Neuronal stem cell (in vitro differentiated cells): ENCODE measurements around the gene B3GAT3.

Source experiments
- DNase-seq: peaks from one replicate; pipeline ENCODE4 v3.0.0-alpha.2; 2013; ENCODE audit warnings: low spot score
- H2AFZ ChIP-seq: one replicate; pipeline ENCODE4 v1.6.1; 2013; ENCODE audit warnings: mild to moderate bottlenecking, low read length, inconsistent platforms
- H2AK5ac ChIP-seq: 2 replicates; pipeline ENCODE4 v1.6.1; 2013; ENCODE audit warnings: low read depth, mild to moderate bottlenecking, inconsistent platforms, low read length, moderate library complexity, mixed read lengths
- H2BK120ac ChIP-seq: 2 replicates; pipeline ENCODE4 v1.6.1; 2013; ENCODE audit warnings: low read depth, mild to moderate bottlenecking, inconsistent platforms, low read length, moderate library complexity, mixed read lengths
- H2BK12ac ChIP-seq: one replicate; pipeline ENCODE4 v1.6.1; 2013; ENCODE audit warnings: low read length, inconsistent platforms
- H2BK15ac ChIP-seq: 2 replicates; pipeline ENCODE4 v1.6.1; 2013; ENCODE audit warnings: mild to moderate bottlenecking, low read length, inconsistent platforms, mixed read lengths
- H2BK5ac ChIP-seq: one replicate; pipeline ENCODE4 v1.6.1; 2013; ENCODE audit warnings: inconsistent platforms, mild to moderate bottlenecking, low read length, moderate library complexity
- H3K14ac ChIP-seq: one replicate; pipeline ENCODE4 v1.6.1; 2013; ENCODE audit warnings: low read length, inconsistent platforms
- H3K18ac ChIP-seq: 2 replicates; pipeline ENCODE4 v1.6.1; 2013; ENCODE audit warnings: low read length, inconsistent platforms
- H3K23ac ChIP-seq: 2 replicates; pipeline ENCODE4 v1.6.1; 2013; ENCODE audit warnings: low read depth, mild to moderate bottlenecking, mixed read lengths, low read length, inconsistent platforms; ENCODE audit not compliant: poor library complexity
- H3K27ac ChIP-seq: replicated peaks from 3 replicates; pipeline ENCODE4 v1.5.1; 2013; ENCODE audit warnings: low read length, inconsistent platforms
- H3K27me3 ChIP-seq, 3 experiments: 2 replicates each; pipeline ENCODE4 v1.6.1; 2013; ENCODE audit warnings: low read length in 3 of 3, mild to moderate bottlenecking in 2 of 3, inconsistent platforms in 1 of 3, low read depth in 1 of 3, mixed read lengths in 1 of 3, moderate library complexity in 1 of 3; ENCODE audit not compliant: control insufficient read depth in 3 of 3, insufficient read depth in 3 of 3
- H3K36me3 ChIP-seq, 2 donors: replicated peaks in 1 of 2; 2 replicates each; pipeline ENCODE4 v1.6.1; 2013; ENCODE audit warnings: low read length in 2 of 2; ENCODE audit not compliant: control insufficient read depth in 2 of 2, insufficient read depth in 2 of 2
- H3K4ac ChIP-seq: 2 replicates; pipeline ENCODE4 v1.6.1; 2013; ENCODE audit warnings: inconsistent platforms, mild to moderate bottlenecking, low read length, moderate library complexity
- H3K4me1 ChIP-seq, 2 donors: 1 replicate in 1 of 2; 2 replicates in 1 of 2; pipeline ENCODE4 v1.6.1; 2013; ENCODE audit warnings: low read length in 2 of 2, low read depth in 1 of 2; ENCODE audit not compliant: control insufficient read depth in 2 of 2, insufficient read depth in 1 of 2
- H3K4me2 ChIP-seq: one replicate; pipeline ENCODE4 v1.6.1; 2013; ENCODE audit warnings: mild to moderate bottlenecking, low read length, inconsistent platforms; ENCODE audit not compliant: insufficient read depth, poor library complexity, severe bottlenecking
- H3K4me3 ChIP-seq, 2 donors: 2 replicates each; pipeline ENCODE4 v1.5.1; 2013; ENCODE audit warnings: low read length in 2 of 2, mild to moderate bottlenecking in 2 of 2, inconsistent platforms in 1 of 2, moderate library complexity in 1 of 2
- H3K79me1 ChIP-seq: one replicate; pipeline ENCODE4 v1.6.1; 2013; ENCODE audit warnings: low read depth, mild to moderate bottlenecking, inconsistent platforms, low read length, moderate library complexity
- H3K9ac ChIP-seq: one replicate; pipeline ENCODE4 v1.6.1; 2013; ENCODE audit warnings: mild to moderate bottlenecking, low read depth, low read length, inconsistent platforms; ENCODE audit not compliant: poor library complexity
- H3K9me3 ChIP-seq, 2 donors: replicated peaks in 1 of 2; 2 replicates each; pipeline versions ENCODE3 to v1.6.1; 2013; ENCODE audit warnings: low read length in 2 of 2, mild to moderate bottlenecking in 2 of 2, inconsistent platforms in 1 of 2, low read depth in 1 of 2, mixed read lengths in 1 of 2, moderate library complexity in 1 of 2; ENCODE audit not compliant: control insufficient read depth in 2 of 2, insufficient read depth in 1 of 2
- H4K8ac ChIP-seq: one replicate; pipeline ENCODE4 v1.6.1; 2013; ENCODE audit warnings: low read depth, mild to moderate bottlenecking, inconsistent platforms, low read length, moderate library complexity
- H4K91ac ChIP-seq: one replicate; pipeline ENCODE4 v1.6.1; 2013; ENCODE audit warnings: low read length, low read depth, mild to moderate bottlenecking, inconsistent platforms; ENCODE audit not compliant: poor library complexity
- WGBS, 2 donors: extraction: QIAGEN DNeasy Blood & Tissue Kit; methylation state at CpG; one replicate each; pipeline ENCODE4 v1.1.7; 2013; ENCODE audit warnings: missing lambda C conversion rate in 2 of 2, mixed read lengths in 1 of 2; ENCODE audit not compliant: insufficient read length in 2 of 2, insufficient replicate concordance in 1 of 2; ENCODE audit errors: extremely low coverage in 2 of 2; 5-methylcytosine and 5-hydroxymethylcytosine counted together

B3GAT3 gene

DNA sequence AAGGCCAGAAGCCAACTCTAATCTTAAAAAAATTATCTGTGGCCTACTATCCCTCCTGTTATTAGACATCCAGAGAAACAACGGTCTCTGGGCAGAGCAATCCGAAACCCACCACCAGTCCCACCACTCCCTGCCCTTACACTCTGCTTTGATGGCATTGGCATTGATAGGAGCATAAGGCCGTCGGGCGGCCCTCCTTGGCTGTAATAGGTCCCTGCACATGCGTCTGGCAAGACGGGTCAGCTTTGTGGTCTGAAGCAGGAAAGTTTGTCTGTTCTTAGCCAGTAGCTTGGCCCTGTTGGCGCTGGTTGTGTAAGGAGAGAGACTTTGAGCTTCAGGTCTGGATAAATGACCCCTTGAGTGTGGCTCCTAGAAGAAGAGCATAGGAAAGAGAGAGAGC is 26.7 kb downstream of the B3GAT3 start:
- Histone ChIP-seq H3K4me3 (no peak overlapping the region), H3K9me3 (no peaks in the 10 kb centered on the region), H4K91ac (no peak overlapping the region), H2BK120ac (no peak overlapping the region), H3K4me2 (no peak overlapping the region), H3K36me3 (peaks cover 51 to 76% of the 10 kb centered on the region in 2 donors), H4K8ac (no peak overlapping the region), H3K27ac (no peak overlapping the region), H3K4me1 (peaks cover 11 to 22% of the 10 kb centered on the region in 2 donors), H2AFZ (no peak overlapping the region), H3K9ac (no peak overlapping the region), H3K14ac (no peak overlapping the region), H2BK12ac (no peak overlapping the region), H3K27me3 (no peaks in the 10 kb centered on the region), H3K23ac (no peak overlapping the region), H2BK5ac (no peak overlapping the region), H3K79me1 (no peaks in the 10 kb centered on the region), H2BK15ac (no peak overlapping the region), H2AK5ac (no peak overlapping the region), H3K18ac (no peak overlapping the region), H3K4ac (no peak overlapping the region)
- no CpG with 5 or more reads among the region's 8 CpGs for WGBS, 2 donors
- no peak for DNase-seq

DNA sequence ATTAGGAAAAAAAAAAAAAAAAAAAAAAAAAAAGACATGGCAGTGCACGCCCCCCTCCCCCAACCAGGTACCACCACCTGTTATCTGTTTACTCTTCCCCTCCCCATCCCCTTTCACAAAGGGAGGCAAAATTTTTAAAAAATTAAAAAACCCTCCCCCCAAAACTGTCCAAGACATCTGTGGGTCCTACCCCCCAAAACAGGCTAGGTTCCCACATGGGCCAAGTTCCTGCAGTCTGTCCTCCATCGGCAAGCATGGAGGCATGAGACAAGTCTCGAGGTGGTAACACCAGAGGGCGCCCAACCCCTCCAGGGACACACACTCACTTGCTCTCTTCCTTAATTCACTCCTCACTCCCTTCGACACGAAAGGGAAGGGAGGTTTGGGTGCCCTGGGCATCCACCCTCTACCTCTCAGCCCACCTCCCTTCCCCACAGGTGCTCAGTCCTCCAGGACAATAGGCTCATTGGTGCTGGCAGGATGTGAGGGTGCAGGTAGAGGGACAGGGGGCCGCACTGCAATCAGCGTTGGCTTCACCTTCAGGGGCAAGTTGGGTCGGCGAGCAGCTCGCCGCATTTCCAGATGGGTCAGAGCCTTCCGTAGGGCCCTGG is 28.2 kb downstream of the B3GAT3 start:
- H3K18ac ChIP-seq = no peak overlapping the region
- DNase-seq = peak; percentile 70
- peak overlapping the region; percentile 11 for H2AK5ac ChIP-seq
- no peak overlapping the region for H3K9ac ChIP-seq
- H3K4ac ChIP-seq = no peak overlapping the region
- H2BK15ac ChIP-seq = no peak overlapping the region
- peaks cover 7 to 8% of the 10 kb centered on the region in 2 donors for H3K4me1 ChIP-seq
- H4K91ac ChIP-seq = no peak overlapping the region
- peaks cover 47 to 66% of the 10 kb centered on the region in 2 donors for H3K36me3 ChIP-seq
- no peak overlapping the region for H3K14ac ChIP-seq
- H2BK120ac ChIP-seq = no peak overlapping the region
- peaks cover 3% of the 10 kb centered on the region for H3K79me1 ChIP-seq
- peak overlapping the region; percentile 83 for H4K8ac ChIP-seq
- H3K23ac ChIP-seq = peak overlapping the region; percentile 60
- H2BK12ac ChIP-seq = no peak overlapping the region
- H2BK5ac ChIP-seq = no peak overlapping the region
- no peaks in the 10 kb centered on the region for H3K9me3 ChIP-seq
- H3K27ac ChIP-seq = no peak overlapping the region
- no peak overlapping the region for H2AFZ ChIP-seq
- H3K27me3 ChIP-seq = no peaks in the 10 kb centered on the region
- H3K4me2 ChIP-seq = no peak overlapping the region
- no peak overlapping the region for H3K4me3 ChIP-seq
- no CpG with 5 or more reads among the region's 13 CpGs for WGBS, 2 donors

GRCh38 chr11:62592989-62593421 is 28.8 kb downstream of the B3GAT3 start:
- Histone ChIP-seq H4K91ac (no peak overlapping the region), H3K27ac (no peak overlapping the region), H3K4me3 (no peak overlapping the region), H3K4me2 (no peak overlapping the region), H2BK15ac (no peak overlapping the region), H2BK12ac (no peak overlapping the region), H3K23ac (no peak overlapping the region), H3K4ac (no peak overlapping the region), H2BK5ac (no peak overlapping the region), H3K18ac (no peak overlapping the region), H3K79me1 (peaks cover 3% of the 10 kb centered on the region), H3K9ac (no peak overlapping the region), H3K27me3 (no peaks in the 10 kb centered on the region), H2AK5ac (no peak overlapping the region), H2BK120ac (no peak overlapping the region), H3K36me3 (peaks cover 44 to 66% of the 10 kb centered on the region in 2 donors), H3K14ac (no peak overlapping the region), H3K9me3 (no peaks in the 10 kb centered on the region), H3K4me1 (peaks cover 7 to 8% of the 10 kb centered on the region in 2 donors), H2AFZ (no peak overlapping the region), H4K8ac (no peak overlapping the region)
- DNase-seq = no peak
- WGBS, 2 donors = no CpG with 5 or more reads among the region's 8 CpGs

- H3K4ac ChIP-seq = no peak overlapping the region
- no peaks in the 10 kb centered on the region for H3K9me3 ChIP-seq
- H3K27ac ChIP-seq = peak overlapping the region; percentile 74
- peak overlapping the region; percentile 82 for H2BK12ac ChIP-seq
- no peak overlapping the region for H2BK15ac ChIP-seq
- peaks cover 43 to 66% of the 10 kb centered on the region in 2 donors for H3K36me3 ChIP-seq
- no peak overlapping the region for H2BK120ac ChIP-seq
- peak overlapping the region; percentile 74 for H3K4me2 ChIP-seq
- peaks cover 4% of the 10 kb centered on the region for H3K79me1 ChIP-seq
- peak overlapping the region; percentile 16 for H2AK5ac ChIP-seq
- no peak overlapping the region for H3K23ac ChIP-seq
- no peaks in the 10 kb centered on the region for H3K27me3 ChIP-seq
- peak overlapping the region; percentile 81 for H3K9ac ChIP-seq
- H2AFZ ChIP-seq = peak overlapping the region; percentile 82
- H3K4me1 ChIP-seq = peaks cover 7 to 8% of the 10 kb centered on the region in 2 donors
- H3K18ac ChIP-seq = peak overlapping the region; percentile 86
- no peak overlapping the region for H3K14ac ChIP-seq
- H4K8ac ChIP-seq = no peak overlapping the region
- no CpG with 5 or more reads among the region's 17 CpGs for WGBS, 2 donors
- H4K91ac ChIP-seq = no peak overlapping the region
- DNase-seq = no peak
- peak overlapping the region; percentile 30 for H2BK5ac ChIP-seq
- H3K4me3 ChIP-seq = peak overlapping the region; percentile 75 to 80
Measured at GRCh38 chr11:62592146-62592815, 29.5 kb downstream of the B3GAT3 start.
